Fibroblast of lung (primary cell): ENCODE measurements around the gene TP63.

Experiments used
- EZH2 ChIP-seq: IDR thresholded peaks from 2 replicates; pipeline ENCODE4 v1.5.1; 2012; ENCODE audit warnings: low read length, control low read depth, mild to moderate bottlenecking; ENCODE audit errors: missing control alignments
- TF ChIP-seq, protein P1 (sequence below), 2 donors: IDR thresholded peaks in 1 of 2; conservative IDR thresholded peaks in 1 of 2; 1 replicate in 1 of 2; 2 replicates in 1 of 2; pipeline ENCODE4 v1.5.1; 2011 to 2012; ENCODE audit warnings: low read length in 2 of 2, control low read depth in 1 of 2, inconsistent platforms in 1 of 2, low read depth in 1 of 2, mild to moderate bottlenecking in 1 of 2

DNA sequence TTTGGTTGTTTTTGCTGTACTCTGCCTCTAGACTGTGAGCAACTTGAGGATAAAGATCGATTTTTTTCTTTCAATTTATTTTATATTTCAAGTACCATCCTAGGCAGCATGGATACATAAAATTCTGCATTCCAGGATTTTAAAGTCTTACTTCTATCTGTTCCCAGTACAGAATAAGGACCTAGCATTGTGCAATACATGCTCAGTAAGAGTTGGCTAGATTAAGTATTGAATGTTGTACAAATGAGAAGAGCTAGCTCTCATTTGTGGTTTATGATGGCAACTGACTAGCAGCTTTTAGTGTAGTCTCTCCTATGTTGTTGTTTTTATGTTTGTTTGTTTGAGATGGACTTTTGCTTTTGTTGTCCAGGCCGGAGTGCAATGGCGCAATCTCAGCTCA lies 222.7 kb downstream of the TP63 start:
- TF ChIP-seq, protein P1, sequence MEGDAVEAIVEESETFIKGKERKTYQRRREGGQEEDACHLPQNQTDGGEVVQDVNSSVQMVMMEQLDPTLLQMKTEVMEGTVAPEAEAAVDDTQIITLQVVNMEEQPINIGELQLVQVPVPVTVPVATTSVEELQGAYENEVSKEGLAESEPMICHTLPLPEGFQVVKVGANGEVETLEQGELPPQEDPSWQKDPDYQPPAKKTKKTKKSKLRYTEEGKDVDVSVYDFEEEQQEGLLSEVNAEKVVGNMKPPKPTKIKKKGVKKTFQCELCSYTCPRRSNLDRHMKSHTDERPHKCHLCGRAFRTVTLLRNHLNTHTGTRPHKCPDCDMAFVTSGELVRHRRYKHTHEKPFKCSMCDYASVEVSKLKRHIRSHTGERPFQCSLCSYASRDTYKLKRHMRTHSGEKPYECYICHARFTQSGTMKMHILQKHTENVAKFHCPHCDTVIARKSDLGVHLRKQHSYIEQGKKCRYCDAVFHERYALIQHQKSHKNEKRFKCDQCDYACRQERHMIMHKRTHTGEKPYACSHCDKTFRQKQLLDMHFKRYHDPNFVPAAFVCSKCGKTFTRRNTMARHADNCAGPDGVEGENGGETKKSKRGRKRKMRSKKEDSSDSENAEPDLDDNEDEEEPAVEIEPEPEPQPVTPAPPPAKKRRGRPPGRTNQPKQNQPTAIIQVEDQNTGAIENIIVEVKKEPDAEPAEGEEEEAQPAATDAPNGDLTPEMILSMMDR (conservative IDR thresholded peaks at IDR 0.05 in 1 of 2, IDR thresholded peaks at IDR 0.05 in 1 of 2; ENCODE audit: low read depth in 1 of 2, low read length in 2 of 2), result no peak
- TF ChIP-seq EZH2, result no peak
